Rectal smooth muscle tissue (tissue), 1 donor: ENCODE results near the gene STARD9.

Experiments
- H3K27ac ChIP-seq: one replicate; pipeline ENCODE4 v1.7.0; 2013; ENCODE audit warnings: low read depth, low read length, inconsistent platforms
- H3K27me3 ChIP-seq: one replicate; pipeline ENCODE4 v1.7.0; 2013; ENCODE audit warnings: low read length; ENCODE audit not compliant: control insufficient read depth, insufficient read depth
- H3K36me3 ChIP-seq: one replicate; pipeline ENCODE4 v1.7.0; 2013; ENCODE audit warnings: low read length; ENCODE audit not compliant: control insufficient read depth, insufficient read depth
- H3K4me1 ChIP-seq: one replicate; pipeline ENCODE4 v1.7.0; 2013; ENCODE audit warnings: low read length; ENCODE audit not compliant: control insufficient read depth, insufficient read depth
- H3K4me3 ChIP-seq: one replicate; pipeline ENCODE4 v1.7.0; 2013; ENCODE audit warnings: low read length
- H3K9ac ChIP-seq: one replicate; pipeline ENCODE4 v1.7.0; 2013; ENCODE audit warnings: low read length

STARD9 gene

DNA sequence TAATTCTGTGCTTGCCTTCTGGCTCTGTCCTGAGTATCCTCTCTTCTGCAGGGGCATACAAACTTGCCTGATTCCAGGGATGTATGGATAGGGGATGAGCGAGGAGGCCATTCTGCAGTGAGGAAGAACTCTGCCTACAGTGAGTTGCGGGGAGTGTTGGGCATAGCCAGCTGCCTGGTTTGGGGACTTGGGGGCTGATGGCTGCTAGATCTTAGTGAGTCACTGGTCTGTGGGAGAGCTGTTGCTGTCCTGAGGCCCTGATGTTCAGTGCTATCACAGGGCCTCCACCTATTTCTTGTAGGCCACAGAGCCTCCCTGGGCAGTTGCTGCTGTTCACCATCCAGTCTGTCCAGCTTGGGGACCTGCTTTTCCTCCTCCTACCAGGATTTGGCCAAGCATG is 141.2 kb downstream of the STARD9 start:
- Histone ChIP-seq H3K4me1 (no peaks in the 10 kb centered on the region), H3K27me3 (no peaks in the 10 kb centered on the region), H3K9ac (no peak overlapping the region), H3K27ac (no peak overlapping the region), H3K4me3 (no peak overlapping the region), H3K36me3 (peaks cover 17% of the 10 kb centered on the region)

- H3K4me3 ChIP-seq: no peak overlapping the region
- H3K27ac ChIP-seq: no peak overlapping the region
- H3K36me3 ChIP-seq: peaks cover 20% of the 10 kb centered on the region
- no peak overlapping the region for H3K9ac ChIP-seq
- H3K27me3 ChIP-seq: no peaks in the 10 kb centered on the region
- H3K4me1 ChIP-seq: no peaks in the 10 kb centered on the region
Measured at GRCh38 chr15:42719043-42719442, 143.6 kb downstream of the STARD9 start.

GRCh38 chr15:42720071-42720470 is 144.7 kb downstream of the STARD9 start:
- Histone ChIP-seq H3K4me1 (no peaks in the 10 kb centered on the region), H3K36me3 (peaks cover 29% of the 10 kb centered on the region), H3K27ac (no peak overlapping the region), H3K27me3 (no peaks in the 10 kb centered on the region), H3K9ac (no peak overlapping the region), H3K4me3 (no peak overlapping the region)

DNA sequence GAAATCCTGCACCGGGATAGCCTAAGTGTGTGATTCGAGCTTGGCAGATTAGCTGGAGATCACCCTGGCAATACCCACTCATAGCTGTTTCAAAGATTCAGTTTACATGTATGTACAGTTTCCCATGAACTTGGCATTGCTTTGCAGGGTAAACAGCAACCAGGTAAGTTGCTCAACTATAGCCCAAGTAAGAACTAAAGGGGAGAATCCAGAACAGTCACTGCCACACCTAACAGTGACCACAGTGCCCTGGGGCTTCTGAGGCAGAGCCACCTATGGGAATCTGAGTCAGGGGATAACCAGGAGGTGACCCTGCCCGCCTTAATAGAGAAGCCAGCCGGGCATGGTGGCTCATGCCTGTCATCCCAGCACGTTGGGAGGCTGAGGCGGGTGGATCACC is 145.6 kb downstream of the STARD9 start:
- Histone ChIP-seq H3K4me3 (no peak overlapping the region), H3K27me3 (no peaks in the 10 kb centered on the region), H3K27ac (no peak overlapping the region), H3K36me3 (peaks cover 32% of the 10 kb centered on the region), H3K4me1 (no peaks in the 10 kb centered on the region), H3K9ac (no peak overlapping the region)

DNA sequence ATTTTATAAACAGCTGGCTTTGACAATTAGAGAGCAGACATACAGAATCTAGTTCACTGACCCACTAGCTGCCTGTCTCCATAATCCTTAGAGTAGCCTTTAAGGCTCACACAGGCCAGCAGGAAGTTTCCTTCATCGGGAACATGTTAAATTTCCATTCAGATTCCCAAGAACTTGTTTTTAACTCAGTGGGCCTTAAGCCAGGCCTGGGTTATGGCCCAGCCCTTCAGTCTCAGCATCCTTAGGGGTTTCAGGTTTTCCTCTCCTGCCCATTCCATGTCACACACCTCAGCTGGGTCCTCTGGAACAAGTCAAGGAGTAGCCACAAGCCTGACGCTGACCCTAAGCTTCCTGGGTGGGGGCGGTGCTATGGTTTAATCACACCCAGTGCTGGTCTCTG is 146.5 kb downstream of the STARD9 start:
- Histone ChIP-seq H3K4me3 (no peak overlapping the region), H3K36me3 (peaks cover 37% of the 10 kb centered on the region), H3K27ac (no peak overlapping the region), H3K9ac (no peak overlapping the region), H3K4me1 (no peaks in the 10 kb centered on the region), H3K27me3 (no peaks in the 10 kb centered on the region)

DNA sequence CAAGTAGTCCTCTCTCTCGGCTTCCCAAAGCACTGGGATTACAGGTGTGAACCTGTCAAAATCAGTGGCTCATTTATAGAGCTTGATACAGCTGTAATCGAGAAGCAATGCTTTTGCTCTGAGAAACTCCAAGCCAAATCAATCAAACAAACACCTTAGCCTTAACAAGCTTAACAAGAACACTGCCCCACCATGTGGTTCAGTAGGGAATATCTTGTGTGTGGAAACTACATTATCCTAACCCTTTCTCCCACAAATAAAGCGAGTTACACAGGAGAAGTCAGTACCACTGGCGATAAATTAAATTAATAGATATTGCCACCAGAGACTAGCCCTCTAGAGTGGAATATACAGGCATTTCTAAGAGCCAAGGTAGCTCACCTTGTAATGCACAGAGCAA is 147.7 kb downstream of the STARD9 start:
- H3K4me3 ChIP-seq: no peak overlapping the region
- H3K4me1 ChIP-seq: no peaks in the 10 kb centered on the region
- no peak overlapping the region for H3K27ac ChIP-seq
- no peaks in the 10 kb centered on the region for H3K27me3 ChIP-seq
- no peak overlapping the region for H3K9ac ChIP-seq
- peaks cover 44% of the 10 kb centered on the region for H3K36me3 ChIP-seq

DNA sequence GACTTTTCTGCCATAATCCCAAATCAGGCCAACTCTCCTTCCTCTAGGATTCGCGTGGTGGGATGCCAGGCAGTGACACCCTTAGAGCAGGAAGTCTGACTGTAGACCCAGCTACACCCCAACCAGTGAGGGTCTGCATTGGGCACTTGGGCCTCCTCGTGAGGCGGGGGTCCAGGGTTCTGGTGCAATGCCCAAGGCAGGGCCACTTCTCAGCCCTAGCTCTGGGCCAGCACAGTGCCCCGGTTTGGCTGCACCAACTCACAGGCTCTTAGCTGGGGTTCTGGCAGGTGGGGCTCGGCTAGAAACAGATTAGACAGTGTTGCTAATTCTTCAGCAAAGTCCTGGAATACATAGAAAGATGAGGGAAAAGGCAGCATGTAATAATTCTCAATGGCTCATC is 148.9 kb downstream of the STARD9 start:
- Histone ChIP-seq H3K4me3 (no peak overlapping the region), H3K36me3 (peaks cover 41% of the 10 kb centered on the region), H3K27me3 (no peaks in the 10 kb centered on the region), H3K27ac (no peak overlapping the region), H3K9ac (no peak overlapping the region), H3K4me1 (no peaks in the 10 kb centered on the region)

DNA sequence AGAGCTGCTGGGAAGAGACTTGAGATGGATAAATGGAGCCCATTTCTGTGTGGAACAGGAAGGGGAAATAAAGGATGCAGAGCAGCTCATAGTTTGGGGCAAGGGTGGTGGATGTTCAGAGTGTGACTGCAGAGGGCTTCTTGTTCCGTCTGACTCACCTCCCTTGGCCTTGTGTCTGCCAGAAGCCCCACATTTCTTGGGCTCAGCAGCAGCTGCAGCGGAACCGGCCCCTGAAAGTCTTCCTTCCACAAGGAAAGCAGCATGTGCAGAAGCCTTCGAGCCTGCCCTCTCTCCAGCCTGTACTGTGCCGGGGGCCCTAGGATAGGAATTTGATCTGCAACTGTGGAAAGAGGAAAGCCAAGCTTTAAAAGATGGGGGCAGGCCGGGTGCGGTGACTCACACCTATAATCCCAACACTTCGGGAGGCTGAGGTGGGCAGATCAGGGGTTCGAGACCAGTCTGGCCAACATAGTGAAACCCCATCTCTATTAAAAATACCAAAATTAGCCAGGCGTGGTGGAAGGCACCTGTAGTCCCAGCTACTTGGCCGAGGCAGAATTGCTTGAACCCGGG is 150.0 kb downstream of the STARD9 start:
- Histone ChIP-seq H3K36me3 (peaks cover 39% of the 10 kb centered on the region), H3K4me1 (no peaks in the 10 kb centered on the region), H3K4me3 (no peak overlapping the region), H3K9ac (no peak overlapping the region), H3K27ac (no peak overlapping the region), H3K27me3 (no peaks in the 10 kb centered on the region)

DNA sequence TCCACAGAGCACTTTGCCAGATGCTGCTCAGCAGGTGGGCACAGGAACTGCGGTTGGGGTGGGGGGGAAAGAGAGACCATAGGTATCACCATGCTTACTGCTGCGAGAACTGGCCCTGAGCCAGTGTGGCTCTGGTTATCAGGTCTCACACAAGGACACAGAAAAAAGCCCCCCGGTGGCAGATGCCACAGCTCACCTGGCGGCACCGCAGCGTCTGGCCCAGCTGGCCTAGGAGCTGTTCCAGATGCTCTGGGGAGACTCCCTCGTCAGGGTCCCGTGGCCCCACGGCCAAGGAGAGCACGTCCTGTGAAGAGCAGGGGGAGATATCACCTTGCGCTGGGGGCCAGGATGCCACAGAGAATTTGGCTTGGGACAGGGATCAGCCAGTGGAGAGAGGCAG is 150.7 kb downstream of the STARD9 start:
- Histone ChIP-seq H3K4me1 (no peaks in the 10 kb centered on the region), H3K4me3 (no peak overlapping the region), H3K27ac (no peak overlapping the region), H3K9ac (no peak overlapping the region), H3K36me3 (peaks cover 44% of the 10 kb centered on the region), H3K27me3 (no peaks in the 10 kb centered on the region)

GRCh38 chr15:42727750-42728381 is 152.5 kb downstream of the STARD9 start:
- no peak overlapping the region for H3K9ac ChIP-seq
- peaks cover 49% of the 10 kb centered on the region for H3K36me3 ChIP-seq
- H3K4me1 ChIP-seq: no peaks in the 10 kb centered on the region
- H3K4me3 ChIP-seq: no peak overlapping the region
- no peak overlapping the region for H3K27ac ChIP-seq
- no peaks in the 10 kb centered on the region for H3K27me3 ChIP-seq

DNA sequence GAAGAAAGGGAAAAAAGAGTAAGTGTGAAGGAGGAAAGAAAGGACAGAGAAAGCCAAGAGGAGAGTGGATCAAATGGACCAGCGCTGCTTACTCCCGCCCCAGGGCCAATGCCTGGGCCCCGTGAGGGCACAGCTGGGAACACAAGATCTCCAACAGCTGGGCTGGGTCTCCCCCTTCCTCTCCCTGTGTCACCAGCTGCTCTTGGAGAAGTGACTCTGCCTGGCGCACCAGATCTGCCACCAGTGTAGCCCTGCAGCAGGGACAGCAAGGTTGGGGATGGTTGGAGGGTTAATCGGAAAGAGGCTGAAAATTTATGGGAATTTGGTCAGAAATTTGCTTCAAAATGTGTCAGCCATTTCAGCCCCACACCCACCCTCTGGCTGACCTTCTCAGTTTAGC is 153.2 kb downstream of the STARD9 start:
- peaks cover 51% of the 10 kb centered on the region for H3K36me3 ChIP-seq
- H3K4me1 ChIP-seq: no peaks in the 10 kb centered on the region
- no peak overlapping the region for H3K27ac ChIP-seq
- no peak overlapping the region for H3K9ac ChIP-seq
- no peaks in the 10 kb centered on the region for H3K27me3 ChIP-seq
- H3K4me3 ChIP-seq: no peak overlapping the region

DNA sequence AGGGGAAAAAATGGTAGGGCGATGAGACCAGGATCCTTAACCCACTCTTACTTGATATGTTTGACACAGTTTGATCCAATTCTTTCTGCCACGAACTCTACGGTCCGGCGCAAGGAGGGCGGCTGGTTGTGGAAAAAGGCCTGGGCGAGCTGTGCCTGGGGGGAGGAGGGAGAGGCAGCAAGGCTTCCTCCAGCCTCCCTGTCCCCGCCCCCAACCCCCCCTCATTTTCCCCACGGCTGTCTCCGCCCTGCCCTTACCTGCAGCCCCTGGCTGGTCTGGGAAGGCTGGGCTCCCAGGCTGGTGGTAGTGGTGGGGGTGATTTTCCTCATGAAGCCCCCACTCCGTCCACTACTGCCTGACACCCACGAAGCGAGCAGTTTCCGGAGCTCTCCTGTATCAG is 153.6 kb downstream of the STARD9 start:
- no peak overlapping the region for H3K27ac ChIP-seq
- H3K27me3 ChIP-seq: no peaks in the 10 kb centered on the region
- no peaks in the 10 kb centered on the region for H3K4me1 ChIP-seq
- no peak overlapping the region for H3K9ac ChIP-seq
- peaks cover 49% of the 10 kb centered on the region for H3K36me3 ChIP-seq
- no peak overlapping the region for H3K4me3 ChIP-seq

- Histone ChIP-seq H3K4me1 (no peaks in the 10 kb centered on the region), H3K27ac (no peak overlapping the region), H3K36me3 (peaks cover 45% of the 10 kb centered on the region), H3K4me3 (no peak overlapping the region), H3K27me3 (no peaks in the 10 kb centered on the region), H3K9ac (no peak overlapping the region)
Measured at GRCh38 chr15:42729409-42729808, 154.0 kb downstream of the STARD9 start.
